GM23248 (cell line): ENCODE measurements around the gene MEFV.

Experiments
- EZH2 ChIP-seq: fragments of 200-600 bp; sonication (generic); IDR thresholded peaks from 2 replicates; pipeline ENCODE4 v1.6.1; 2018; ENCODE audit warnings: antibody characterized with exemption, mild to moderate bottlenecking; ENCODE audit not compliant: insufficient read depth, poor library complexity, severe bottlenecking
- EZH2phosphoT487 ChIP-seq: fragments of 200-600 bp; sonication (generic); IDR thresholded peaks from 2 replicates; pipeline ENCODE4 v1.6.1; 2018; ENCODE audit warnings: antibody characterized with exemption, moderate library complexity, mild to moderate bottlenecking, low read depth; ENCODE audit not compliant: insufficient read depth

DNA sequence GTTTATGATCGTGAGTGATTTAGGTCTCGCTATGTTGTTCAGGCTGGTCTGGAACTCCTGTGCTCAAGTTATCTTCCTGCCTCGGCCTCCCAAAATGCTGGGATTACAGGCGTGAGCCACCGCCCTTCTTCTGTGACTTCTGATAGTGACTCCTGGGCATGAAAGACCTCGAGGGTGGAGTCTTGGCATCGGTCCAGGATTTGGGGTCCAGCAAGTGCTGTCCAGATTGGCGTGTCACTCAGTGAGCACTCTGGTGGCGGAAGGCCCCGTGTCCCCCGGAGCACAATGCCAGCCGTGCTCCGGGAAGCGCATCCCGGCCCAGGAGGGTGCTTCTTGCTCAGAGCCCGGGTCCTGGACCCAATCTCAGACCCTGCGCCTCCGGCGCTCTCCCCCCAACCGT, 61.6 kb downstream of the MEFV start:
- TF ChIP-seq EZH2 (no peak), EZH2phosphoT487 (no peak)
